ENCODE results near the gene PRKCZ.

DNA sequence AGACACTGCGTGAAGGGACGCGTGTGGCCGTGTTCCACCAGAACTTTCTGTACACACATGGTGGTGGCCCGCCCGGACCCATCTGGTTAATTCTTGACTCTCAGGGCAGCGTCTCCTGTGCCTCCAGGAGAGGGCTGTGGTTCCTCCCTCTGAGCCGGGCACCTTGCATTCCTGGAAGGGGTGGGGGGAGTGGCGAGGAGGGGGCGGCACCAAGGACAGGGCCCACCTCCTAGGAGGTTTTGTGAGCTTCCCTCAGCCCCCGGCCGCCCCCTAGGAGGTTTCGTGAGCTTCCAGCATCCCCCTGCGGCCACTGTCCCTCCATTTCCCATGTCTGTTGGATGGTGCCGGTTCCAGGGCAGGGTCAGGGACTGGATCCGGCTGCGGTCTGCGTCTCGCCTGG lies 115.4 kb downstream of the PRKCZ start:
- TF ChIP-seq, protein P1, sequence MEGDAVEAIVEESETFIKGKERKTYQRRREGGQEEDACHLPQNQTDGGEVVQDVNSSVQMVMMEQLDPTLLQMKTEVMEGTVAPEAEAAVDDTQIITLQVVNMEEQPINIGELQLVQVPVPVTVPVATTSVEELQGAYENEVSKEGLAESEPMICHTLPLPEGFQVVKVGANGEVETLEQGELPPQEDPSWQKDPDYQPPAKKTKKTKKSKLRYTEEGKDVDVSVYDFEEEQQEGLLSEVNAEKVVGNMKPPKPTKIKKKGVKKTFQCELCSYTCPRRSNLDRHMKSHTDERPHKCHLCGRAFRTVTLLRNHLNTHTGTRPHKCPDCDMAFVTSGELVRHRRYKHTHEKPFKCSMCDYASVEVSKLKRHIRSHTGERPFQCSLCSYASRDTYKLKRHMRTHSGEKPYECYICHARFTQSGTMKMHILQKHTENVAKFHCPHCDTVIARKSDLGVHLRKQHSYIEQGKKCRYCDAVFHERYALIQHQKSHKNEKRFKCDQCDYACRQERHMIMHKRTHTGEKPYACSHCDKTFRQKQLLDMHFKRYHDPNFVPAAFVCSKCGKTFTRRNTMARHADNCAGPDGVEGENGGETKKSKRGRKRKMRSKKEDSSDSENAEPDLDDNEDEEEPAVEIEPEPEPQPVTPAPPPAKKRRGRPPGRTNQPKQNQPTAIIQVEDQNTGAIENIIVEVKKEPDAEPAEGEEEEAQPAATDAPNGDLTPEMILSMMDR (conservative IDR thresholded peaks at IDR 0.05; ENCODE audit: low read length): no peak
- TF ChIP-seq EZH2phosphoT487 (IDR thresholded peaks at IDR 0.05; ENCODE audit: borderline replicate concordance, low read depth, low read length): no peak
